K562 (cell line): ENCODE results near the gene ARHGEF4. TPM values are rescaled to one million over a fixed set of nuclear protein-coding genes. Genes with fewer than 3 reads are reported as not detected.

Source experiments
- BRF2 ChIP-seq: IDR thresholded peaks from 3 replicates; pipeline ENCODE4 v1.6.1; 2011; ENCODE audit warnings: borderline replicate concordance, mild to moderate bottlenecking; ENCODE audit not compliant: insufficient read length, insufficient read depth
- EP400 ChIP-seq: fragments of 450-650 bp; IDR thresholded peaks from 2 replicates; pipeline ENCODE4 v1.6.1; 2017; ENCODE audit warnings: antibody characterized with exemption, mild to moderate bottlenecking, moderate library complexity
- NFIC ChIP-seq: fragments of 450-650 bp; IDR thresholded peaks from 2 replicates; pipeline ENCODE4 v1.6.1; 2017; ENCODE audit warnings: mild to moderate bottlenecking, inconsistent platforms
- polyA plus RNA-seq, 8 experiments: library from polyadenylated mRNA; depleted of rRNA in 4 of 8; stranded (reverse) in 5 of 8; unstranded in 3 of 8; fragments of >200 nt; fragmentation: Nextera tagmentation in 2 of 8; fragmentation: Illumina TruSeq in 1 of 8; extraction: Ambion mirVana in 2 of 8; extraction: Trizol in 1 of 8; gene quantifications; 2 replicates each; pipeline versions ENCODE4 v1.2.1 to v1.2.3, GENCODE V29; 2011 to 2014; ENCODE audit warnings: inconsistent platforms in 1 of 8, missing spikeins in 1 of 8
- total RNA-seq, 7 experiments: library from RNA; depleted of rRNA in 6 of 7; stranded (reverse); fragments of >200 nt in 6 of 7; fragmentation: Illumina TruSeq in 2 of 7; extraction: Trizol in 2 of 7; gene quantifications; 2 replicates each; pipeline versions ENCODE4 v1.2.1 to v1.2.3, GENCODE V29; 2011 to 2021; ENCODE audit warnings: low replicate concordance in 1 of 7
- TF ChIP-seq, protein P1 (sequence below), 2 experiments: fragments of 450-650 bp in 1 of 2; sonication (generic) in 1 of 2; formaldehyde crosslinking in 1 of 2; IDR thresholded peaks; 2 replicates each; pipeline versions ENCODE4 v1.7.1 to v1.9.0; 2016 to 2022; ENCODE audit warnings: inconsistent platforms in 1 of 2, mild to moderate bottlenecking in 1 of 2, missing genetic modification reagents in 1 of 2

ARHGEF4 gene
- total and polyA plus RNA-seq, 9 of the 15 experiments (the other 6 are each of a cell fraction or from before 2014, with no cell fraction given), result not detected

DNA sequence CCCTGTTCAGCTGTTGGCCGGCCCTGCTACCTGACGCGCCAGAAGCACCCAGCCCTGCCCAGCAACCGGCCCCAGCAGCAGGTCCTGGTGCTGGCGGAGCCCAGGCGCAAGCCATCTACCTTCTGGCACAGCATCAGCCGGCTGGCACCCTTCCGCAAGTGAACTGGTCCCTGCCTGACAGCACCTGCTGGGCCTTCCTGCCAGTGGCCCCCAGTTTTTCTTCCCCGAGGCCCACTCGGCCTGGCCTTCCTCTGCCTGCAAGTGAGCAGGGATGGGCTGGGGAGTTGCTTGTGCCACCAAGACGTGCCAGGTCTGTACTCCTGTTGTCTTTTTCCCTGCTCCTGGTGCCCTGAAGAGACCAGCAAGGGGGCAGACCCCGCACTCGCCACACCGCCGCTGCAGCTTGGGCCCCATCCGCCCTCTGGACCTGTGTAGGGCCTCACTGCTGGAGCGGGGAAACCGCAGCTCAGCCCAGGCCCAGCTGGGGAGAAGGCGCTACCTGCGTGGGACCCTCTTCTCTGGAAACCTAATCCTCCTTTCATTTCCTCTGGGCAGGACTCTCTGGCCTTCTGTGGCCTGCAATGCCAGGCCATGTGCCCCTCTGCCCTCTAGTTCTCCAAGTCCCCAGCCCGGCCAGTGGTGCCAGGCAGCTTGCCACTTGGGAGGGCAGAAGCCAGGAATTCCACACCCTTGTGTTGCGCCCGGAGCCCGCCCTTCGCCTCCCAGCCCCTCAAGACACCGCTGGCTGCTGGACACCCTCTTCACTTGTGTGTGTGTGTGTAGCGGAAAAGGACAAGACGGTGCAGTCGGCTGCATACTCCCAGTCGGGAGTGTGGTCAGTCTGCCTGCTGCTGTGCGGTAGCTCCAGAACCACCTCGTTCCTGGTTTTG lies 209.6 kb downstream of the ARHGEF4 start (continued):
- TF ChIP-seq BRF2 (no peak), EP400 (no peak), NFIC (no peak)
- TF ChIP-seq, protein P1, sequence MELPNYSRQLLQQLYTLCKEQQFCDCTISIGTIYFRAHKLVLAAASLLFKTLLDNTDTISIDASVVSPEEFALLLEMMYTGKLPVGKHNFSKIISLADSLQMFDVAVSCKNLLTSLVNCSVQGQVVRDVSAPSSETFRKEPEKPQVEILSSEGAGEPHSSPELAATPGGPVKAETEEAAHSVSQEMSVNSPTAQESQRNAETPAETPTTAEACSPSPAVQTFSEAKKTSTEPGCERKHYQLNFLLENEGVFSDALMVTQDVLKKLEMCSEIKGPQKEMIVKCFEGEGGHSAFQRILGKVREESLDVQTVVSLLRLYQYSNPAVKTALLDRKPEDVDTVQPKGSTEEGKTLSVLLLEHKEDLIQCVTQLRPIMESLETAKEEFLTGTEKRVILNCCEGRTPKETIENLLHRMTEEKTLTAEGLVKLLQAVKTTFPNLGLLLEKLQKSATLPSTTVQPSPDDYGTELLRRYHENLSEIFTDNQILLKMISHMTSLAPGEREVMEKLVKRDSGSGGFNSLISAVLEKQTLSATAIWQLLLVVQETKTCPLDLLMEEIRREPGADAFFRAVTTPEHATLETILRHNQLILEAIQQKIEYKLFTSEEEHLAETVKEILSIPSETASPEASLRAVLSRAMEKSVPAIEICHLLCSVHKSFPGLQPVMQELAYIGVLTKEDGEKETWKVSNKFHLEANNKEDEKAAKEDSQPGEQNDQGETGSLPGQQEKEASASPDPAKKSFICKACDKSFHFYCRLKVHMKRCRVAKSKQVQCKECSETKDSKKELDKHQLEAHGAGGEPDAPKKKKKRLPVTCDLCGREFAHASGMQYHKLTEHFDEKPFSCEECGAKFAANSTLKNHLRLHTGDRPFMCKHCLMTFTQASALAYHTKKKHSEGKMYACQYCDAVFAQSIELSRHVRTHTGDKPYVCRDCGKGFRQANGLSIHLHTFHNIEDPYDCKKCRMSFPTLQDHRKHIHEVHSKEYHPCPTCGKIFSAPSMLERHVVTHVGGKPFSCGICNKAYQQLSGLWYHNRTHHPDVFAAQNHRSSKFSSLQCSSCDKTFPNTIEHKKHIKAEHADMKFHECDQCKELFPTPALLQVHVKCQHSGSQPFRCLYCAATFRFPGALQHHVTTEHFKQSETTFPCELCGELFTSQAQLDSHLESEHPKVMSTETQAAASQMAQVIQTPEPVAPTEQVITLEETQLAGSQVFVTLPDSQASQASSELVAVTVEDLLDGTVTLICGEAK (IDR thresholded peaks at IDR 0.05), result no peak
- TF ChIP-seq, protein P1 (CRISPR knock-in tag; IDR thresholded peaks at IDR 0.05), result no peak
- TF ChIP-seq, all 486 proteins: peak for 2
